HG03097 (cell line): ENCODE data around the gene PNRC1.
"Not testable (repeated sequence)": the region's sequence is repeated elsewhere in the genome, so short reads cannot be mapped to it uniquely, and the experiment has no call there.

Experiments
- ATAC-seq: cut with Tn5 transposase; IDR thresholded peaks from one replicate; pipeline ENCODE4 v1.9.1; 2021; ENCODE audit not compliant: unreplicated experiment, low FRiP score

The PNRC1 gene

GRCh38 chr6:89098461-89098860 is 17.9 kb downstream of the PNRC1 start:
- no peak for ATAC-seq

DNA sequence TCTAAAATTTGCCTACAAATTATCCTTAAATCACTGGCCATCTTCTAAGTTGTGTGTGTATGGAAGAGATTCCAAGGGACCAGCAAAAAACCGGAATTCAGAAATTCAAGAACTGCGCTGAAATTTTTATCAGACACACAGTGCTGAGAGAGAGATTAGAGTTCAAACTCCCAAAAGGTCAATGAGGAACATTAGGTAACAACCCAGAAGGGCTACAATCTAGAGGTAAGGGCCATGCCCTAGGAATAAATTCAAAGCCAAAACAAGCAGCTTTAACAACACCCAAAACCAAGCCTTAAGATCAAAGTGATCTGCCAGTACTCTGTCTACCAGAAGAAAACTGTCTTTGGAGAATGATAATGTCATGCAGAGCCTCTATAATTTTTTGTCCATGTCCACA is 19.6 kb downstream of the PNRC1 start:
- no peak for ATAC-seq

- ATAC-seq = no peak
Observed at GRCh38 chr6:89110284-89110683, 29.7 kb downstream of the PNRC1 start.

DNA sequence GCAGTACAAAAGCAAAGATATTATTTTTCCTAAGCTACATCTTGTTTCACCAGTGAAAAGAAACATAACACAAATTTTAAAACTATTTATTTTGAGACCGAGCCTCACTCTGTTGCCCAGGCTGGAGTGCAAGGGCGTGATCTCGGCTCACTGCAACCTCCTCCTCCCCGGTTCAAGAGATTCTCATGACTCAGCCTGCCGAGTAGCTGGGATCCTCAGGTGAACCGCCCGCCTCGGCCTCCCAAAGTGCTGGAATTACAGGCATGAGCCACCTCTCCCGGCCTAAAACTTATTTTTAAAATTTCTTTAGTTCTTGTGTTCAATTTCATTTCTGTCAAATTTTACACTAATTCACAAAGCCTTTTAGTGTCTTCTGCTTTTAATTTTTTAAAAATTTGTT is 31.4 kb downstream of the PNRC1 start:
- no peak for ATAC-seq

- ATAC-seq = no peak
Observed at GRCh38 chr6:89116702-89117101, 36.2 kb downstream of the PNRC1 start.

DNA sequence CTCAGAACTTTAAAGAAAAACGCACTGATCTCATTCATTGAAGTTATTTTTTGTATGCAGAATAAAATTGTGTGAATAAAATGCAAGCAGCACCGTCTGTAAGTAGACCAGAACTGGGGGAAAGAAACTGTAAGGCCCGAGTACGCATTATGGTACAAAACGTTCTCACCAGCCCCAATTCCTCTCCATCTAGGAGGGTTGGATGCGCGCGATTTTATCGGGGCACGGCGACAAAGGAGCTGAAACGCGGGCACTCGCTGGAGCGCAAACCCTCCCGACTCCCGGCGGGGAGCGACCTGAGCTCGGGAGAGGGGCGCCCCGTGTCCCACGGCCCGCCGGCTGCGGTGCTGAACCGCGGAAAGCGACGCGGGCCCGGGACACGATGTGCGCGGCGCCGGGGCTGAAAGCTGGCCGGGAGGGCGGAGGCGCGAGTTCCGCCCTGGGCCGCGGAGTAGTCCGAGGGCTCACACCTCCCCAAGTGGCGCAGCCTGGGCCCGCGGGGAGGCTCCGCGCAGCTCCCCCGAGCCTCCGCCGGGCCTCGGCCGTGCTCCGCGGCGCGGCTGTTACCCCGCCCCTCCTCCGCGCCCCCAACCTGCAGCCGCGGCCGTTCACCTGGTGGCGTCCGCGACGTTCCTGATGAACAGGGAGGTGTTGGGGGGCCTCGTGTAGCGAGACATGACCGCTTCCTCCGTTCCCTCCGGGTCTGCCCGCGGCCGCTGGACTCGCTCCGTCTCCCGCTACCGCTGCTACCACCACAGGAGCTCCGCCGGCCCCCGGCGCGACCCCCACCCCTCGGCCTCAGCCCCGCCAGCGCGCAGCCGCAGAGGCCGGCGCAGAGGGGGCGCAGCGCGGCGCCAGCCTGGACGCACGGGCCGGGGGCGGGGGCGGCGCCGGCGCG is 36.9 kb downstream of the PNRC1 start, which contains the start of gene SRSF12:
SRSF12 (minus strand) TSS at position 861 of the 898 bp plus-strand sequence; CDS start at position 677, 184 bp downstream.
- no peak for ATAC-seq

DNA sequence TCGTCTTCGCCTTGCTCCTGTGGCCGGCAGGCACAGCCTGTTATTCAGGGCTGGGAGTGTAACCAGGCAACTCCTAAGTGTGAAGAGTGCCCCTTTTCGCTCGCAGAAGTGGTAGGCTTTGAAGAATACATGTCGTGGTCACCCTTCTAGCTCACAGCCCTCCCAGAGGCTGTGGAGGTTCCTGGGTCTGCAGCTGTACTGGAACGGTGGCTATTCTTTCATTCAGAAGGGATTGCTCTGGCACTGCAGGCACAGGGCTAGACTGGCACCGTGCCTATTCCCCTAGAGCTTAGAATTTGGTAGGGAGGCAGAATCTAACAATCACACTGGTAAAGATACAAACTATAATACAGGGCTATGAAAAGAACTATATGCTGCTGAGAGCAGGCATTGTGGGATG is 38.4 kb downstream of the PNRC1 start:
- no peak for ATAC-seq

- ATAC-seq = no peak
Observed at GRCh38 chr6:89120371-89120770, 39.8 kb downstream of the PNRC1 start.

- ATAC-seq = no peak
Observed at GRCh38 chr6:89121934-89122333, 41.4 kb downstream of the PNRC1 start.

- no peak for ATAC-seq
Observed at GRCh38 chr6:89122625-89123024, 42.1 kb downstream of the PNRC1 start.

GRCh38 chr6:89128256-89128671 is 47.7 kb downstream of the PNRC1 start:
- not testable (repeated sequence) for ATAC-seq

GRCh38 chr6:89131599-89131998 is 51.0 kb downstream of the PNRC1 start:
- no peak for ATAC-seq

- ATAC-seq = no peak
Observed at GRCh38 chr6:89132057-89132456, 51.5 kb downstream of the PNRC1 start.

DNA sequence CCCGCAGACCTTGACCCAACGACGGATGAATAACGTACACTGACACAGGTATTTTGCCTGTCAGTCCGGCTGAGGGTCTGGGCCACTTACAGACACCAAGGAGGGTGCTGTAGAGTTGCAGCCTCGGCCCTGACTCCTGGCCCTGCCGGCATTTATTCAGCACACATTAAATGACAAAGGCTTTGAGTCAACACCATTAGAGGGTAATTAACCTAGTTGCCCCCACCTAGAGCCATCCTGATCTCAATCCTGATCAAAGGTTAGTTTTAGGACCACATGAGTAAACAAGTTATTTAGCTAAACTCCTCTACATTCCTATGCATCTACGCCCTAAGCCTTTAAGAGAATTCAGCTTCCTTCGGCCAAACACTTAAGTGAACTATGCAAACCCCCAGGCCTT is 53.4 kb downstream of the PNRC1 start:
- ATAC-seq = no peak

DNA sequence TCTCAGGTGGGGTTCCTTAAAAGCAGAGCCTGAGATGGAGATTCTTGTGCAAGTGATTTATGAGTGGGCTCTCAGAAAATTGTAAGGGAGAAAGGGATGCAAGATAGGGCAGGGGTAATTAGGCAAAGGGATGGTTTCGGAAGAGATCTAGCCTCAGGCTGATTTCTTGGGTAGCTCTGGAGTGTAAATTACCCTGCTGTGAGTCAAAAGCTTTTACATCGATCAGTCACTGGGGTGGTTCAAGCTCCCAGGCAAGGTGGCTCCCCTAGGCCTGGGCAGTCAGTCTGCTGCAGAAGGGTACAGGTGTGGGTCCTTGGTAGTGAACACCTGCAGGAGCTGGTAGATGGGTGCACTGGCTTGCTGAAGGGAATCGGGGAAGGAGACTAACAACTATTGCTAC is 54.2 kb downstream of the PNRC1 start:
- ATAC-seq = no peak
